B cell (primary cell): Measurements from ENCODE around the gene HMX2. TPM values are rescaled to one million over a fixed set of nuclear protein-coding genes. Genes with fewer than 3 reads are reported as not detected.

Experiments used
- ATAC-seq: fragments of 200-7000 bp; cut with Tn5 transposase; one replicate; pipeline ENCODE4 v1.10.0; 2021; ENCODE audit warnings: low read depth, mild to moderate bottlenecking, moderate number of reproducible peaks, moderate library complexity
- CTCF ChIA-PET: fragments of 350-600 bp; sonication (Branson Sonifier 250); formaldehyde crosslinking; loops from one replicate; lab custom pipeline; 2021; ENCODE audit warnings: antibody characterized with exemption, inconsistent platforms; lab: Charles Lee
- POLR2A ChIA-PET: fragments of 350-600 bp; sonication (Branson Sonifier 250); formaldehyde crosslinking; loops from one replicate; lab custom pipeline; 2021; ENCODE audit warnings: antibody characterized with exemption; lab: Charles Lee
- DNase-seq: peaks from one replicate; pipeline ENCODE4 v3.0.0; 2013
- H2AFZ ChIP-seq: 2 replicates; pipeline ENCODE4 v1.6.1; 2012; ENCODE audit warnings: mild to moderate bottlenecking, low read depth, low read length; ENCODE audit not compliant: insufficient read depth, poor library complexity, severe bottlenecking
- H3K27ac ChIP-seq, 2 donors: 1 replicate in 1 of 2; 2 replicates in 1 of 2; pipeline ENCODE4 v1.5.1; 2012 to 2013; ENCODE audit warnings: low read length in 2 of 2, mild to moderate bottlenecking in 2 of 2, moderate library complexity in 1 of 2
- H3K27me3 ChIP-seq, 4 experiments: fragments of 200-600 bp in 1 of 4; sonication (generic) in 1 of 4; replicated peaks in 1 of 4; 1 replicate in 2 of 4; 2 replicates in 2 of 4; pipeline versions ENCODE4 v1.6.1 to v1.7.0; 2013 to 2016; ENCODE audit warnings: low read length in 3 of 4, mild to moderate bottlenecking in 2 of 4, mixed read lengths in 1 of 4, moderate library complexity in 1 of 4; ENCODE audit not compliant: insufficient read depth in 4 of 4, control insufficient read depth in 3 of 4; ENCODE audit errors: control extremely low read depth in 1 of 4
- H3K36me3 ChIP-seq, 2 experiments: replicated peaks in 1 of 2; 1 replicate in 1 of 2; 2 replicates in 1 of 2; pipeline versions ENCODE4 v1.6.1 to v1.7.1; 2013; ENCODE audit warnings: low read length in 1 of 2; ENCODE audit not compliant: insufficient read depth in 2 of 2, control insufficient read depth in 1 of 2; ENCODE audit errors: control extremely low read depth in 1 of 2, extremely low read depth in 1 of 2
- H3K4me1 ChIP-seq, 2 donors: fragments of 200-600 bp in 1 of 2; sonication (generic) in 1 of 2; 1 replicate in 1 of 2; 2 replicates in 1 of 2; pipeline versions ENCODE4 v1.5.1 to v1.6.1; 2013 to 2017; ENCODE audit warnings: low read length in 2 of 2; ENCODE audit not compliant: control insufficient read depth in 2 of 2, insufficient read depth in 2 of 2
- H3K4me2 ChIP-seq: replicated peaks from 2 replicates; pipeline ENCODE3; 2012; ENCODE audit warnings: mild to moderate bottlenecking, low read depth, low read length; ENCODE audit not compliant: poor library complexity, severe bottlenecking
- H3K4me3 ChIP-seq, 5 experiments: fragments of 200-600 bp in 1 of 5; sonication (generic) in 1 of 5; 1 replicate in 3 of 5; 2 replicates in 2 of 5; pipeline versions ENCODE4 v1.5.1 to v1.7.0; 2011 to 2016; ENCODE audit warnings: low read length in 4 of 5, mild to moderate bottlenecking in 4 of 5, low read depth in 2 of 5, control low read depth in 1 of 5, moderate library complexity in 1 of 5; ENCODE audit not compliant: insufficient read depth in 1 of 5; ENCODE audit errors: control extremely low read depth in 1 of 5, extremely low read depth in 1 of 5
- H3K79me2 ChIP-seq: fragments of 200-600 bp; sonication (generic); one replicate; pipeline ENCODE4 v1.6.0; 2016; ENCODE audit warnings: low read length; ENCODE audit not compliant: control insufficient read depth, insufficient read depth
- H3K9ac ChIP-seq: fragments of 200-600 bp; sonication (generic); 2 replicates; pipeline ENCODE4 v1.6.1; 2017; ENCODE audit warnings: mild to moderate bottlenecking, low read length, moderate library complexity
- H3K9me3 ChIP-seq, 3 donors: one replicate each; pipeline versions ENCODE4 v1.6.1 to v1.7.1; 2013; ENCODE audit warnings: low read length in 2 of 3; ENCODE audit not compliant: control insufficient read depth in 2 of 3, insufficient read depth in 1 of 3; ENCODE audit errors: control extremely low read depth in 1 of 3
- H4K20me1 ChIP-seq: 2 replicates; pipeline ENCODE4 v1.6.0; 2012; ENCODE audit warnings: mild to moderate bottlenecking, low read length; ENCODE audit not compliant: insufficient read depth, control insufficient read depth, poor library complexity, severe bottlenecking
- H3K27ac Mint-ChIP-seq: one replicate; pipeline ENCODE4 v1.8.0; 2021; ENCODE audit warnings: mixed read lengths
- H3K27me3 Mint-ChIP-seq: one replicate; pipeline ENCODE4 v1.8.0; 2021; ENCODE audit warnings: mixed read lengths
- H3K4me1 Mint-ChIP-seq: one replicate; pipeline ENCODE4 v1.8.0; 2021; ENCODE audit warnings: mixed read lengths
- H3K4me3 Mint-ChIP-seq: one replicate; pipeline ENCODE4 v1.8.0; 2021; ENCODE audit warnings: mixed read lengths
- H3K9me3 Mint-ChIP-seq: one replicate; pipeline ENCODE4 v1.8.0; 2022; ENCODE audit warnings: mixed read lengths; ENCODE audit not compliant: insufficient read depth
- CTCF ChIP-seq: fragments of 200-600 bp; IDR thresholded peaks from one replicate; pipeline ENCODE4 v1.8.0; 2022; ENCODE audit warnings: antibody characterized with exemption, mild to moderate bottlenecking
- EZH2 ChIP-seq: IDR thresholded peaks from 2 replicates; pipeline ENCODE4 v1.6.1; 2012; ENCODE audit warnings: borderline replicate concordance, low read depth, mild to moderate bottlenecking, moderate library complexity, low read length; ENCODE audit not compliant: insufficient read depth, poor library complexity, severe bottlenecking
- WGBS: methylation state at CpG from one replicate; pipeline ENCODE4 v1.1.5; 2013; ENCODE audit warnings: missing lambda C conversion rate; ENCODE audit not compliant: insufficient coverage; 5-methylcytosine and 5-hydroxymethylcytosine counted together
- intact Hi-C: fragments of 100-400 bp; cut with micrococcal nuclease; formaldehyde crosslinking; loops from one replicate; pipeline ENCODE4 v1.10.0; 2022
- polyA plus RNA-seq: library from polyadenylated mRNA; depleted of rRNA; stranded (reverse); fragments of >200 nt; gene quantifications from 2 replicates; pipeline ENCODE4 v1.2.3, GENCODE V29; 2012
- total RNA-seq, 2 donors: library from RNA; stranded (reverse); fragments of 120-200 nt in 1 of 2; gene quantifications; 1 replicate in 1 of 2; 2 replicates in 1 of 2; pipeline versions ENCODE4 v1.2.3 to v1.2.4, GENCODE V29; 2013 to 2022

Gene HMX2
- total and polyA plus RNA-seq, 2 donors (not counting 1 experiment from before 2014, with no cell fraction given): not detected

GRCh38 chr10:123154711-123155505, 7.0 kb downstream of the HMX2 start:
- Histone ChIP-seq H3K27ac (peak overlapping the region; percentile 84 to 87), H3K27me3 (peaks cover 0 to 34% (median 27%) of the 10 kb centered on the region in 4 experiments), H3K9me3 (peaks cover 0 to 17% (median 3%) of the 10 kb centered on the region in 3 donors), H3K4me1 (peaks cover 36 to 37% of the 10 kb centered on the region in 2 donors), H3K4me2 (peak overlapping the region; percentile 83), H4K20me1 (peaks cover 46% of the 10 kb centered on the region), H3K9ac (peak overlapping the region; percentile 97), H3K79me2 (peaks cover 37% of the 10 kb centered on the region), H3K36me3 (peaks cover 7 to 31% of the 10 kb centered on the region in 2 experiments), H2AFZ (peak overlapping the region; percentile 97), H3K4me3 (peak overlapping the region; percentile 71 to 99 (median 99))
- intact Hi-C loops: loop anchor here (1.0 to 10.0 kb wide), 6 partner anchors 147 to 1762 kb away; partner anchors contain the start of genes ATE1, IKZF5, LHPP and PSTK
- peak; percentile 69 for DNase-seq
- Mint-ChIP-seq H3K4me1 (peaks cover 60% of the 10 kb centered on the region), H3K27ac (peak overlapping the region; percentile 98), H3K9me3 (no peaks in the 10 kb centered on the region), H3K4me3 (peak overlapping the region; percentile 97), H3K27me3 (peaks cover 16% of the 10 kb centered on the region)
- peak; percentile 34 for ATAC-seq
- POLR2A ChIA-PET: interaction anchor here (1.1 kb wide), 1 partner anchor 147 kb away, joined by 4 read pairs; no protein-coding TSS in a partner anchor
- 2% methylated on average over 40 of the region's 49 CpGs for WGBS
- no peak for TF ChIP-seq CTCF
- no peak for TF ChIP-seq EZH2
- CTCF ChIA-PET: interaction anchor here (1.2 to 2.7 kb wide), 3 partner anchors 13 to 174 kb away, joined by 4 to 27 read pairs (median 7); partner anchors contain the start of gene PSTK
